ENCODE data around the gene TYR. TPM values are rescaled to one million over a fixed set of nuclear protein-coding genes. Genes with fewer than 3 reads are reported as not detected.
"Not testable (repeated sequence)": the region's sequence is repeated elsewhere in the genome, so short reads cannot be mapped to it uniquely, and the experiment has no call there.

TYR gene
- total and polyA plus RNA-seq, 5 donors from 2014 or later, result not detected

- ATAC-seq (ENCODE audit: low read depth in 2 of 2); H3K4me1 Mint-ChIP-seq; H3K27me3 Mint-ChIP-seq; H3K9me3 Mint-ChIP-seq; DNase-seq; H3K36me3 Mint-ChIP-seq; H3K4me3 Mint-ChIP-seq; H3K4me3 ChIP-seq (ENCODE audit: low read depth, low read length); H3K27me3 ChIP-seq (ENCODE audit: control insufficient read depth, insufficient read depth, low read length); H3K36me3 ChIP-seq (ENCODE audit: control insufficient read depth, insufficient read depth, low read length); H3K4me1 ChIP-seq (ENCODE audit: control insufficient read depth, insufficient read depth, low read length, poor library complexity, severe bottlenecking); H3K9me3 ChIP-seq (ENCODE audit: control insufficient read depth in 2 of 2, low read length in 2 of 2); H3K27ac ChIP-seq (ENCODE audit: insufficient read depth, low read length, poor library complexity, severe bottlenecking); H3K27ac Mint-ChIP-seq: not testable (repeated sequence)
Measured at GRCh38 chr11:89273220-89273619, 95.5 kb downstream of the TYR start.

DNA sequence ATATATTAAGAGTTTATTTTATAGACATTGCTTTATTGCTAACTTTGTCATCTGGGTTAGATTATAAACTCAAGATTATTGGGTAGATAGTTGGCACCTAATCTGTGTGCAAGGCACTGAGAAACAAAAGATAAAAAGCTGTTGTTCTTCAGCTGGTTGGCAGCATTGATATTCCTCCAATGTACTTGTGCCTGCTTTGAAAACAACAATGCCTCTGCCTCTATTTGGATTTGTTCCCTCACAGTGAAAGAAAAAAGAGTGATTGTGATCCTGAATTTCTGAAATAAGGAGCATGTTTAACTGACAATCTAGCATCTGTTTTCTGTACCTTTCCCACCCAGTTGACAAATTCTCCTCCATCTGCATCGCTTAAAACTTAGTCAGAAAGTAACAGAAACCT, 98.3 kb downstream of the TYR start:
- Mint-ChIP-seq H3K4me3 (no peak overlapping the region), H3K27me3 (no peaks in the 10 kb centered on the region), H3K36me3 (no peaks in the 10 kb centered on the region), H3K4me1 (no peaks in the 10 kb centered on the region), H3K9me3 (peaks cover 0 to 9% (median 4%) of the 10 kb centered on the region in 7 donors), H3K27ac (no peak overlapping the region)
- Histone ChIP-seq H3K4me3 (ENCODE audit: low read depth, low read length) (no peak overlapping the region), H3K27me3 (ENCODE audit: control insufficient read depth, insufficient read depth, low read length) (no peaks in the 10 kb centered on the region), H3K9me3 (ENCODE audit: control insufficient read depth in 2 of 2, low read length in 2 of 2) (peaks cover 0 to 3% of the 10 kb centered on the region in 2 experiments), H3K27ac (ENCODE audit: insufficient read depth, low read length, poor library complexity, severe bottlenecking) (no peak overlapping the region), H3K36me3 (ENCODE audit: control insufficient read depth, insufficient read depth, low read length) (no peaks in the 10 kb centered on the region), H3K4me1 (ENCODE audit: control insufficient read depth, insufficient read depth, low read length, poor library complexity, severe bottlenecking) (no peaks in the 10 kb centered on the region)
- no peak for DNase-seq
- no peak for ATAC-seq (ENCODE audit: low read depth in 2 of 2)

DNA sequence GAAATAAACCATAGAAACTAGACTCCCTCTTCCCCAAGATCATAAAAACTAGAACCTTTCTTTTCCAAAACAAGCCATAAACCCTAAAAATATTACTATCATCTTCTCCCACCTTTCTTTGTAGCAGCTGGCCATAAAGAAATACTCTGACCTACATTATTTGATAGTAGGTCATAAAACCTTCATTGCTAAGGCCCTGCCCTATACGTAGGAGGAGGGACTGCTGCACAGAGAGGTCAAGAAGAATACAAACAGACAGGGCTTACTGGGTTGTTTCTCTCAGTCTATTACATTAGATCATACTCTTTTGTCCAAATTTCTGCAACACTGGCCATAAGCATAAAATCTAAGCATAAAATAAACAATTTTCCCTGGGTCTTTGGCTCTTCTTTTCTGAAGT, 101.5 kb downstream of the TYR start:
- H3K9me3 ChIP-seq (ENCODE audit: control insufficient read depth in 2 of 2, low read length in 2 of 2), result peaks cover 0 to 4% of the 10 kb centered on the region in 2 experiments
- no peak for DNase-seq

GRCh38 chr11:89281032-89281677, 103.5 kb downstream of the TYR start:
- not testable (repeated sequence) for H3K4me1 ChIP-seq (ENCODE audit: control insufficient read depth, insufficient read depth, low read length, poor library complexity, severe bottlenecking)

More for the DNA sequence above, 101.5 kb downstream of the TYR start:
- no peak overlapping the region for H3K27ac Mint-ChIP-seq
- Histone ChIP-seq H3K4me3 (ENCODE audit: low read depth, low read length) (no peak overlapping the region), H3K27ac (ENCODE audit: insufficient read depth, low read length, poor library complexity, severe bottlenecking) (no peak overlapping the region), H3K36me3 (ENCODE audit: control insufficient read depth, insufficient read depth, low read length) (no peaks in the 10 kb centered on the region), H3K27me3 (ENCODE audit: control insufficient read depth, insufficient read depth, low read length) (no peaks in the 10 kb centered on the region), H3K4me1 (ENCODE audit: control insufficient read depth, insufficient read depth, low read length, poor library complexity, severe bottlenecking) (no peaks in the 10 kb centered on the region)
- H3K27me3 Mint-ChIP-seq, result no peaks in the 10 kb centered on the region
- no peaks in the 10 kb centered on the region for H3K36me3 Mint-ChIP-seq
- H3K4me3 Mint-ChIP-seq, result no peak overlapping the region
- H3K9me3 Mint-ChIP-seq, result peaks cover 0 to 9% (median 4%) of the 10 kb centered on the region in 7 donors
- no peak for ATAC-seq (ENCODE audit: low read depth in 2 of 2)
- H3K4me1 Mint-ChIP-seq, result no peaks in the 10 kb centered on the region

GRCh38 chr11:89286601-89287000, 108.9 kb downstream of the TYR start:
- not testable (repeated sequence) for H3K4me1 Mint-ChIP-seq; H3K27me3 Mint-ChIP-seq; H3K4me3 Mint-ChIP-seq; H3K9me3 ChIP-seq (ENCODE audit: control insufficient read depth in 2 of 2, low read length in 2 of 2); H3K4me3 ChIP-seq (ENCODE audit: low read depth, low read length); H3K27ac Mint-ChIP-seq; H3K9me3 Mint-ChIP-seq; H3K27ac ChIP-seq (ENCODE audit: insufficient read depth, low read length, poor library complexity, severe bottlenecking); DNase-seq; H3K4me1 ChIP-seq (ENCODE audit: control insufficient read depth, insufficient read depth, low read length, poor library complexity, severe bottlenecking); H3K36me3 ChIP-seq (ENCODE audit: control insufficient read depth, insufficient read depth, low read length); ATAC-seq (ENCODE audit: low read depth in 2 of 2); H3K27me3 ChIP-seq (ENCODE audit: control insufficient read depth, insufficient read depth, low read length); H3K36me3 Mint-ChIP-seq

More at GRCh38 chr11:89281032-89281677, 103.5 kb downstream of the TYR start:
- not testable (repeated sequence) for H3K4me1 Mint-ChIP-seq; H3K9me3 ChIP-seq (ENCODE audit: control insufficient read depth in 2 of 2, low read length in 2 of 2); H3K27ac Mint-ChIP-seq; ATAC-seq (ENCODE audit: low read depth in 2 of 2); H3K36me3 ChIP-seq (ENCODE audit: control insufficient read depth, insufficient read depth, low read length); DNase-seq; H3K27me3 Mint-ChIP-seq; H3K36me3 Mint-ChIP-seq; H3K9me3 Mint-ChIP-seq; H3K27ac ChIP-seq (ENCODE audit: insufficient read depth, low read length, poor library complexity, severe bottlenecking); H3K4me3 ChIP-seq (ENCODE audit: low read depth, low read length); H3K27me3 ChIP-seq (ENCODE audit: control insufficient read depth, insufficient read depth, low read length); H3K4me3 Mint-ChIP-seq

DNA sequence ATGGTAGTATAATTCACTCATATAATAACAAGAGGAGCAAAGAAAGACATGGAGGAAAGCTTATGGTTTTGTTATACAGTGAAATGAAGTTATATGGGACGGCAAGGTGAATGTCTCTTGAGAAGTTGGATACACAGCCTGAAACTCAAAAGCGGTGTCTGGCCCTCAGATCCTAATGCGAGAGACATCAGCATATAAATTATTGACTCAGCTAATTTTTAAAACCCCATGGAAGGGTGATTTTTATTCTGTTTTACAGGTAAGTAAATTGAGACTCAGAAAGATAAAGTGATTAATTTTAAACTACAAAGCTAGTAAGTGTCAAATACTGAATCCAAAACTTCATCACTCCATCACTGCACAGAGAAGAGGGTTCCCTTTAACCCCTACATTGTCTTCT, 110.3 kb downstream of the TYR start:
- H3K27me3 Mint-ChIP-seq; DNase-seq; H3K4me3 ChIP-seq (ENCODE audit: low read depth, low read length); H3K4me1 ChIP-seq (ENCODE audit: control insufficient read depth, insufficient read depth, low read length, poor library complexity, severe bottlenecking); H3K27ac Mint-ChIP-seq; H3K9me3 ChIP-seq (ENCODE audit: control insufficient read depth in 2 of 2, low read length in 2 of 2); ATAC-seq (ENCODE audit: low read depth in 2 of 2); H3K36me3 Mint-ChIP-seq; H3K36me3 ChIP-seq (ENCODE audit: control insufficient read depth, insufficient read depth, low read length); H3K4me1 Mint-ChIP-seq; H3K27me3 ChIP-seq (ENCODE audit: control insufficient read depth, insufficient read depth, low read length); H3K4me3 Mint-ChIP-seq; H3K9me3 Mint-ChIP-seq; H3K27ac ChIP-seq (ENCODE audit: insufficient read depth, low read length, poor library complexity, severe bottlenecking): not testable (repeated sequence)

DNA sequence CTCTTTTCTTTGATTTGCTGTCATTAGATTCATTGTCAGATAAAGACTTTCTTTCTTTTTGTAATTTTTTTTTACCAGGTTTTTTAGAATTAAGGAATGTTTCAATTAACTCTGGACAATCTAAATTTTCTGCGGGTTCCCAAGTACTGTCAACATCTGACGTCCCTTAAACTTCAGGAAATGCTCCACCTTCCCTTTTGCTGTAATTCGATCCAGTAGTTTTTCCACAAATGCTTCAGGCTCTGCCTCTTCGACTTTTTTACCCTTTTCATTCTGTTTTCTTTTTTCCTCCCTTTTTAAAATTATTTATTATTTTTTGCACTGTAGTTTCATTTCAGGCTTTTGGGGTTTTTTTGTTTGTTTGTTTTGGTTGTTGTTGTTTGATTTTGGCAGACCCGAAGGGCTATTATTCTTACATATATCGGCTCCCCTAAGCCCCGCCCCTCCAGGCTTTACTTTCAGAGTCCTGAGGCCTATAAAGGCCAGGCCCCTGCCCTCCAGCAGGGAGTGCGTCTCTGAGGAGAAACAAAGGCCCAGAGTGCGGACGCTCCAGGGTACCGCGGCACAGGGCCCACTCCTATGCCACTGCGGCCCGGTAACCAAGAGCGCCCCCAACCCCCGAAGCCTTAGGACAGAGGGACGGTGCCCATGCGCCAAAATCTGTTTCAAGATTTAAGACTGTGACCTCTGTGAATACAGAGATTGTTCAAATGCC, 116.4 kb downstream of the TYR start:
- no peak overlapping the region for H3K27ac ChIP-seq (ENCODE audit: insufficient read depth, low read length, poor library complexity, severe bottlenecking)
- Mint-ChIP-seq H3K36me3 (no peaks in the 10 kb centered on the region), H3K4me3 (no peak overlapping the region), H3K27me3 (no peaks in the 10 kb centered on the region), H3K4me1 (no peaks in the 10 kb centered on the region), H3K27ac (no peak overlapping the region), H3K9me3 (peaks cover 0 to 4% (median 0%) of the 10 kb centered on the region in 7 donors)
- ATAC-seq (ENCODE audit: low read depth in 2 of 2) (no peak), DNase-seq (no peak)
- H3K36me3 ChIP-seq (ENCODE audit: control insufficient read depth, insufficient read depth, low read length), result no peaks in the 10 kb centered on the region
- H3K9me3 ChIP-seq (ENCODE audit: control insufficient read depth in 2 of 2, low read length in 2 of 2), result no peaks in the 10 kb centered on the region
- H3K4me1 ChIP-seq (ENCODE audit: control insufficient read depth, insufficient read depth, low read length, poor library complexity, severe bottlenecking), result no peaks in the 10 kb centered on the region
- H3K27me3 ChIP-seq (ENCODE audit: control insufficient read depth, insufficient read depth, low read length), result no peaks in the 10 kb centered on the region
- H3K4me3 ChIP-seq (ENCODE audit: low read depth, low read length), result no peak overlapping the region

DNA sequence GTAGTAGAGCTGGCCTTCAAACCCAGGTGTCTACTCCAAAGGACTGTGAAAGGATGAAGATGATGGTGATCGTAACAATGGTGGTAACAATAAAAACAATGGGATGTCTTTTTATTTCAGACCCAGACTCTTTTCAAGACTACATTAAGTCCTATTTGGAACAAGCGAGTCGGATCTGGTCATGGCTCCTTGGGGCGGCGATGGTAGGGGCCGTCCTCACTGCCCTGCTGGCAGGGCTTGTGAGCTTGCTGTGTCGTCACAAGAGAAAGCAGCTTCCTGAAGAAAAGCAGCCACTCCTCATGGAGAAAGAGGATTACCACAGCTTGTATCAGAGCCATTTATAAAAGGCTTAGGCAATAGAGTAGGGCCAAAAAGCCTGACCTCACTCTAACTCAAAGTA, 117.3 kb downstream of the TYR start:
- H3K4me1 Mint-ChIP-seq; H3K27ac ChIP-seq (ENCODE audit: insufficient read depth, low read length, poor library complexity, severe bottlenecking); DNase-seq; ATAC-seq (ENCODE audit: low read depth in 2 of 2); H3K27me3 Mint-ChIP-seq; H3K9me3 Mint-ChIP-seq; H3K27me3 ChIP-seq (ENCODE audit: control insufficient read depth, insufficient read depth, low read length); H3K36me3 Mint-ChIP-seq; H3K27ac Mint-ChIP-seq; H3K4me3 ChIP-seq (ENCODE audit: low read depth, low read length); H3K4me3 Mint-ChIP-seq; H3K9me3 ChIP-seq (ENCODE audit: control insufficient read depth in 2 of 2, low read length in 2 of 2); H3K36me3 ChIP-seq (ENCODE audit: control insufficient read depth, insufficient read depth, low read length); H3K4me1 ChIP-seq (ENCODE audit: control insufficient read depth, insufficient read depth, low read length, poor library complexity, severe bottlenecking): not testable (repeated sequence)

Data from CD4-positive, CD25-positive, alpha-beta regulatory T cell (primary cell).